ENCODE data around the gene FXYD4.

The FXYD4 gene

GRCh38 chr10:43343126-43343525 is 28.3 kb upstream of the FXYD4 start:
- H3K4me3 ChIP-seq (ENCODE audit: low read depth, low read length): no peak overlapping the region
- TF ChIP-seq CTCF (IDR thresholded peaks at IDR 0.05; ENCODE audit: low read depth, low read length, missing control alignments): no peak
- in situ Hi-C loops (cut with HindIII; ENCODE audit: low sequenced_read_pairs): no loop called here
- DNase-seq (ENCODE audit: low read depth): no peak

GRCh38 chr10:43344051-43344450 is 27.4 kb upstream of the FXYD4 start:
- TF ChIP-seq CTCF (IDR thresholded peaks at IDR 0.05; ENCODE audit: low read depth, low read length, missing control alignments): no peak
- in situ Hi-C loops (cut with HindIII; ENCODE audit: low sequenced_read_pairs): no loop called here
- DNase-seq (ENCODE audit: low read depth): no peak
- H3K4me3 ChIP-seq (ENCODE audit: low read depth, low read length): no peak overlapping the region

GRCh38 chr10:43347997-43348396 is 23.4 kb upstream of the FXYD4 start:
- in situ Hi-C loops (cut with HindIII; ENCODE audit: low sequenced_read_pairs): no loop called here
- DNase-seq (ENCODE audit: low read depth): no peak
- no peak for TF ChIP-seq CTCF (IDR thresholded peaks at IDR 0.05; ENCODE audit: low read depth, low read length, missing control alignments)
- no peak overlapping the region for H3K4me3 ChIP-seq (ENCODE audit: low read depth, low read length)

- peak; percentile 96 for TF ChIP-seq CTCF (IDR thresholded peaks at IDR 0.05; ENCODE audit: low read depth, low read length, missing control alignments)
- in situ Hi-C loops (cut with HindIII; ENCODE audit: low sequenced_read_pairs): no loop called here
These were observed 22.7 kb upstream of the FXYD4 start for GRCh38 chr10:43348511-43349312.

GRCh38 chr10:43350156-43350555 is 21.3 kb upstream of the FXYD4 start:
- in situ Hi-C loops (cut with HindIII; ENCODE audit: low sequenced_read_pairs): no loop called here
- TF ChIP-seq CTCF (IDR thresholded peaks at IDR 0.05; ENCODE audit: low read depth, low read length, missing control alignments): no peak
- DNase-seq (ENCODE audit: low read depth): no peak
- H3K4me3 ChIP-seq (ENCODE audit: low read depth, low read length): no peak overlapping the region

More at GRCh38 chr10:43348511-43349312, 22.7 kb upstream of the FXYD4 start:
- H3K4me3 ChIP-seq (ENCODE audit: low read depth, low read length): no peak overlapping the region
- DNase-seq (ENCODE audit: low read depth): peak; percentile 23

GRCh38 chr10:43350686-43351085 is 20.8 kb upstream of the FXYD4 start:
- in situ Hi-C loops (cut with HindIII; ENCODE audit: low sequenced_read_pairs): no loop called here

More at GRCh38 chr10:43350686-43351085, 20.8 kb upstream of the FXYD4 start:
- TF ChIP-seq CTCF (IDR thresholded peaks at IDR 0.05; ENCODE audit: low read depth, low read length, missing control alignments): no peak
- DNase-seq (ENCODE audit: low read depth): no peak
- no peak overlapping the region for H3K4me3 ChIP-seq (ENCODE audit: low read depth, low read length)

Measured in astrocyte of the cerebellum (primary cell).